HG02571 (cell line): ENCODE measurements around the gene KIAA1217.

Source experiments
- ATAC-seq: cut with Tn5 transposase; IDR thresholded peaks from one replicate; pipeline ENCODE4 v1.9.1; 2021; ENCODE audit warnings: mild to moderate bottlenecking, moderate library complexity; ENCODE audit not compliant: unreplicated experiment

Gene KIAA1217

DNA sequence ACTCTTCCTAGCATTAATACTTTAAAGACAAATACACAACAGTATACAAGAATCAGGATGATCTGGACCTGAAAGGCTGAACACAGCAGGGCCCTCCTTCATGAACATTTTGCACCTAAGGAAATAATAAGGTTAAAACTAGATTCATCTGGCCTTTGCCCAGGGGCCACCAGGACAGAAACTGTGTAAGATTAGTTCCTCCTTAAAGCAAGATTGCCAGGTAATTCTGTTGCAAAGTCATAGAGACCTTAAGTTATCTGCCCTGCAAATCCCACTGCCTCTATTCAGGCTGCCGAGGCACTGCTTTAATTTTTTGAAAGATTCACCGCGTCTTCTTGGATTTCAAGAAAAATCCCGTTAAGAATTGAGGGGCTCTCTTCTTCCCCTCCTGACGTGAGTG is 1.6 kb upstream of the KIAA1217 start:
- ATAC-seq, result no peak

DNA sequence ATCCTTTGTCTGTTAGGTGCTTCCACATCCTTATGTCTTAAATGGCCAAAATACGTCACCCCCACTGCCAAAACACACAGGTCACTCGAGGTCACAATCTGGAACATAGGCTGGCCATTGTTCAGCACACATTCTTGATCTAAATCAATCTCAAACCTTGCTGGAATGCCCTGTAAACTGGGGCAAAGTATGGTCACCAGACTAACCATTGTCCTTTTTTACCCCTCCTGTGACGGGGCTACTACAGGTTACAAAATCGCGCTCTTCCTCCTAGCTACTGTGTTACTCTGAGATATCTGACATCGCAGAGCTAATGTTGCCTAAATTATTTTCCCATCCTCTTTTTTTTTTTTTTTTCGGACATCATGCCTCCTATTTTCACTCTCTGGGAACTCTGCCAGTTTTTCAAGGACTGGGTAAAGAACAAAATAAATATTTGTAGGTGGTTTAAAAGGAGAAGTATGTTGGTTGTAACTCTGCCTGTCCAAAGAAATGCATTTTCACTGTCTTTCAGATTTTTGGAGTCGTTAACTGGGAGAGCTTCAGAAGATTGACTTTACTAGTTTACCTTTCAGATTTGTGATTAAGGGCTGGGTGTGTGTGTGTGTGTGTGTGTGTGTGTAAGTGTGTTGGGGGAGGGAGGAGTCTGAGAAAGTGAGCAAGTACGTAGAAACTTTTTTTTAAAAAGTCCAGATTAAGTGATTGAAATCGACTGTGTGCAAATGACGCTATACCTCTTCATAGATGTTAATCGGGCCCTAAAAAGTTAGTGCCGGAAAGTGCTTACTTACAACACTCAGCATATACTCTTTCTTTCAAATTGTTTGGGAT is 942 bp upstream of the KIAA1217 start:
- no peak for ATAC-seq

DNA sequence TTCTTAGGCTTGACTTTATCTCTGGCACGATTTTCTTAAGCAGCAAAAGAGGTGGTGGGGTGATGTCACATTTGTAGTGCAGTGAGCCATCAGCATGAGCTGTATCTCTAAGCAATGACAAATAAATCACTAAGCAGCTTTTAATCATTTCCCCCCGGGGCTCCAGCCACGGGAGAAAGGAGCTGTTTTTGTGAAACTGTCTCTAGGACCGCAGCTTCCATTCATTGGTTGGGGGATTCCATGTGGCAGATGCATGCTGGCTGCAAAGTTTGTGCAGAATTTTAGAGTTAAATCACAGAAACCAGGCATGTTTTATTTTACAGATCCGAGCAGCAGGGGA is 464 bp downstream of the KIAA1217 start:
- ATAC-seq, result peak; percentile 28

DNA sequence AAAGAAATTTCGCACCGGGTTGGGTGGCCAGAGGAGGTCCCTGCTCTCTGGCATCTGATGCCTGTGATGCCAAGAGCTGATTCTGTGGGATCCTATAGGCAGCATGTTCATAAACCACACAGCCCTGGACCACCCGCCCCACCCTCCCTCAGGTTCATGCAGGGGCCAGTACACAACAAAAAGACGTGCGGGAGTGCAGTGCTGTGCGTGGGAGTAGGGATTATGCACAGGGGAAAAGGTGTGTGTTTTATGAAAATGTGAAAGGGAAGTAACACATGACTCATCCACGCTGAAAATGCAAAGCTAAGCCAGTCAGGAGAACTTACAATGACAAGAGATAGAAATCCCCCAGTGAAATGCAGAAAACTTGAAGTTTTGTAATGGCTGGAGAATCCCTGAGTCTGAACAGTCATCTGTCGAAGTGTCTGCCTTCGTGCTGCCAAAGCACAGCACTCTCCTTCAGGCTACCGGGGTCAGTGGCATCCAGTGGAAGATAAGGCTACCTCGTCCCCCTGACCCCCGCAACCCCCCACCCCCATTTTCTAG is 1.1 kb downstream of the KIAA1217 start:
- peak; percentile 64 for ATAC-seq

DNA sequence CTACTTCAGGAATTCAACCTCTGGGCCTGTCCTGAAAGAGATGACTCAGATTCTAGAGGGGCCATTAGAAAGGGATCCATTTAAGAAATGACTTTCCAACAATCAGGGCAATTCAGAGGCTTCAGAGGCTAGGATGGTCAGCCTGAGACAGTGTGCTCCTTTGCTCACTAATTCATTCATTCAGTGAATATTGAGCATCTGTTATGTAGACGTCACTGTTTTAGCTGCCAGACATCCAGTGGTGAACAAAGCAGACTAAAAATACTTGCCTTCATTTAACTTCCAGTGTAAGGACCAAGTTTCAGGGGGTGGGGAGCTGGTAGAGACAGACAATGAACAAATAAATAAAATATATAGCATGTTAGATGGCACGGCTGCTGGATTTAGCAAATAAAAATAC is 1.6 kb downstream of the KIAA1217 start:
- peak; percentile 5 for ATAC-seq

DNA sequence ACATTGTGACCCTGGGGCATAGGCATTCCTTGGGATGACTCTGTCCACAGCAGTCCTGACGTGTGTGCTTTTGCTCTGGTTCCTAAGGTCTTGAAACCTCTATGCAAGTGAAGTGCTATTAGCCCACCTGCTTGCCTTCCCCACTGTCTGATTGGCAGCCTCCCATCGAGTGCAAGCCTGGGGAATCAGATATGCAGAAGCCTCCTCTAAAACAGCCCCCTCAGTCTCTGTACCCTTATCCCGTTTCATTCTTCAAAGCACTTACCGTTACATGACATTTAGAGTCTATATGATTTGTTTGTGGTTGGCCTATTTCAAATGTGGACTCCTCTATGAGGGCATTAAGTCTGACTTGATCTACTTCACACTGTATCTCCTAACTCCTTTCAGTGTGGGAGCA is 4.3 kb downstream of the KIAA1217 start:
- no peak for ATAC-seq

DNA sequence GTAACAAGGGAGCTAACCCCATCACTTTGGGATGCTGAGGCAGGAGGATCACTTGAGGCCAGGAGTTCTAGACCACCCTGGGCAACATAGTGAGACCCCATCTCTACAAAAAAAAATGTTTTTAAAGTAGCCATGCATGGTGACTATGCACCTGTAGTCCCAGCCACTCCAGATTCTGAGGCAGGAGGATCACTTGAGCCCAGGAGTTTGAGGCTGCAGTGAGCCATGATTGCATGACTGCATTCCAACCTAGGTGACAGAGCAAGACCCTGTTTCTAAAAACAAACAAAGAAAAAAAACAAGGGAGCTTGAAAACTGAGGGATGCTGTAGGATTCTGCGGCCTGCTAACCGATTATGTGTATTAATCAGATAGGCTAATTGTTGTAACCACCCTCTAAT is 4.9 kb downstream of the KIAA1217 start:
- ATAC-seq, result no peak

DNA sequence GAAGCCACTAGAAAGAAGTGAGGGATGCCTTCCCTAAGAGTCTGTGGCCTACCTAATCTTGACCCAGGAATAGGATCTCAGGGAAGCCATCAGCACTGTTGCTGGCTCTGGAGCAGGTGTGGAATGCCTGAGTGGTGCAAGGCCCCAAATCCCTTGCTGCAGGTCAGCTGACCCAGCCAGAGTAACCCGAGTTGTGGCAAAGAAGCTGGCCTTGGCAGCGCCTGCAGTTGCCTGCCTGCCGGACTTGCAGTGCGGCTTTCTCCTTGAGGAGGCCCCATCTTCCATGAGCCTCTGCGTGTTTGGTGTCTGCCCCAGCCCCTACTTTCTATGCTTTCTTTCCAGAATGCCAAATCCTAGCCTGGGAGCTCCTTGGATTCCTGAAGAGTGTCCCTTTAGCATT is 5.8 kb downstream of the KIAA1217 start:
- no peak for ATAC-seq

DNA sequence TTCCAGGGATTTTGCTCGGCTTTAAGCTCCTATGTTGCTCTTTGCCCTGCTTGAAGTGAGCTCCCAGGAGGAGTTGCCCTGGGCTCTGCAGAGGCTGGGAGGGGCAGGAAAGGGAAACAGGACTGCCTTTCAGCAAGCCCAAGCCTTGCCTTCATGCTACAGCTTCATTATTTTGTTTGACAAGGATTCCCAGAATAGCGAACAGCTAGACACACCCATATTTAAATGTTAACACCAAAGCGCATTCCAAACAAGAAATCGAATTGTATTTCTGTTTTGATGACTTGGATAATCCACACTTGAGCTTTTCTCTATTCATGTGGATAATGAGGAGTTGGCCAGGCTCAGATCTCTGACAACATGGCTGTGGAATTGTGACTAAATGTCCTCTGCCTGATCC is 6.3 kb downstream of the KIAA1217 start:
- ATAC-seq, result no peak

DNA sequence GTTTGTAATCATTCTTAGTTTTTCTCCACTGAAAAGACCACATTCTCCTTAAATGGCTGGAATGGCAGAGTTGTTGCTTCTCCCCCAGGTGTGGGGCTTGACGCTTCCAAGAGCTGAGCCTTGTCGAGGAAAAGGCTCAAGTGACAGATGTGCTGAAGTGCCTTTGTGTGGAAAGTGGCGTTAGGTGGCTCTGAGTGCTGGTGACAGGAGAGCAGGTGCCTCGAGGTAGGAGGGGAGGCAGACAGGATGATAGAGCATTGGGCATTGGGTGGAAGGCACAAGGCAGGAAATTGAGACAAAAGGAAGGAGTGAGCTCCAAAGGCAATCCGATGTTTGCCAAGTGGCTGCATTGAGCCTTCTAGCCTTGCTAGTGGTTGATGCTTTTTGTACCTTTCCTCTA is 6.7 kb downstream of the KIAA1217 start:
- no peak for ATAC-seq

DNA sequence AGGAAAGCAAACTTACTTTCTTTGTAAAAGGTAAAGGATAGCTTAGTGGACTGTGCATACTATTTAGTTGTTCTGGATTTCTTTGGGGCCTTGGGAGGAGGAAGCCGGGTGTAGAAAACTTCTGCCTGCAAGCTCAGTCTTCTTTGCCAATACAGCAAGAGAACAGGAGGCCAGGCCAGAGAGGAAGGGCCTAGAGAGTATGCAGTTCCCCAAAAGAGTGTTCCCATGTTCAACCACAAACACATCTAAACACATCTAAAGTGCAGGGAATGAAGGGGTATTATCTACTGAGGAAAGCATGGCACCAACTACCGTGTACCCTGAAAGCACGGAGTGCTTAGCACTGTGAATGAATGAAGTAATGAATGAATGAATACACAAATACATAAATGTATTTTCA is 11.0 kb downstream of the KIAA1217 start:
- no peak for ATAC-seq

DNA sequence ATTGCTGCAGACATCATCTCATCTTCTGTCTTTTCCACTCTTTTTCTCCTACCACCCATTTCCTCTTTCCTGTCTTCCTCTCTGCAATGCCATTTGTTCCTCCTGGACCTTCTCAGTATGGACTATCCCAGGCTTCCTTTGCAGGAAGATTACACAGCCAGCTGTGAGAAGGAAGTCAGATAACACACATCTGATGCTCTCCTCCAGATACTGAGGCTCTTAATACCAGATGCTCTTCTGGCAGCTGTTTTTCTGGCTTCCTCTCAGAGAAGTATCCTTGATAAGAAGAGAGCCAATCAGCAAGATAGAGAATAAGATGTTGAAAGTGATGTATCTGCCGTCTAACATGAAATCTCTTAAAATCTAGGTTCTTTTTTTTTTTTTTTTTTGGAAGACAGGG is 14.4 kb downstream of the KIAA1217 start:
- ATAC-seq, result no peak

DNA sequence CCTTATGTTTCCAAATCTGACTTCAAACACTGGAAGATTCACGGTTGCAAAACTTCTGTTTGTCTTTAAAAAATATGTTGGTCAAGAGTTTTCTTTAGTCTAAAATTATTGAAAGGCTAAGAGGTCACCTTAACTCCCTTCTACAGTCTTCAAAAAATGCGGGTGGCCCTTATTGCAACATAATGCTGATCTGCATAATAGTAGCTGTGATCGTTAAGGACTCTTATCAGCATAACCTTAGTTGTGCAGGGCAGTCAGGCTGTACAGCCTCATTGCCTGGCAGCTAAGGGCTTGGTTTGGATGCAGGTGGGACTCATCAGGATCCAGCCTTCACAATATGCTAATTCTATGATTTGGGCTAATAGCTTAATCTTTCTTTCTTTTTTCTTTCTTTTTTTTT is 15.0 kb downstream of the KIAA1217 start:
- ATAC-seq, result no peak

DNA sequence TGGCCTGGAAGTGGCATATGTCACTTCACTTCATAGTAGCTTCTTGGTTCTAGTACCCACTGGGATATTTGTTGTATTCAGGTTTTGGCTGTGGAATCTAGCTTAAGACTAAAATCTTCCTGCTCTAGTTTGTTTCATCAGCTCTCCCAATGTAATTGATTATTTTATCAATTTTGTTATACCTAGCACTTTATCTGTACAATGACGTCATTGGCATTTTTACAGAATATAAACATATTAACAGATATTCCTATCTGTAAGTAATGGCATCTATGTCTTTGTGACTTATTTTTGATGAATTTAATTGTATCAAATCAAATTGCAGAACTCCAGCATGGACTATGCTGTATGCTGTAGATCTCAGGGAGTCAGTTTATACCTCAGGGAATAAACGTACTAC is 19.7 kb downstream of the KIAA1217 start:
- ATAC-seq, result no peak

DNA sequence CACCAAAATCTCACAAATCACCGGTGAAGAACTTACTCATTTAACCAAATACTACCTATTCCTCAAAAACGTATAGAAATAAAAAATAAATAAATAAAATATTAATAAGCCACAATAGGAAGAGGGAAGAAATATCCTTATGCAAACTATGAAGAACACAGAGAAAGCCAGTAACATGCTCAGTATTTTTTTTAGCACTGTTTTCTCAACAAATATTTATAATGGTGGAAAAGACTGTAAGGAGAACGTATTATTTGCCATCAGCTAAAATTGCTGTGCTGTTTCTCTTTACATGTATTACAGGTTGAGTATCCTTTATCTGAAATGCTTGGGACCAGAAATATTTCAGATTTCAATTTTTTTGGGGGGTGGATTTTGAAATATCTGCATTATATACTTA is 21.0 kb downstream of the KIAA1217 start:
- ATAC-seq, result no peak

DNA sequence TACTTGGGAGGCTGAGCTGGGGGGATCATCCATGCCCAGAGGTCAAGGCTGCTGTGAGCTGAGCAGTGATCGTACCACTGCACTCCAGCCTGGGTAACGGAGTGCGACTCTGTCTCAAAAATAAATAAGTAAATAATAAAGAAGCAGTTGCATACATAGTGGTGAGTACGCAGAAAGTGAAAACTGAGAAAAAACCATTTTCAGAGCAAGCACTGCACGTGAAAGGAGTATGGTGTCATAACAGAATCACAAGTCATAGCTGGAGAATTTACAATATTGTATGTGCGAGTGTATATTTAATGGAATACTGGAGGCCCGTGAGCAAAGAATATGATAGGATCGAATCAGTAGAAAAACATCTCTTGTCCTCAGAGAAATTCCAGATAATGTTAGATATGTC is 22.3 kb downstream of the KIAA1217 start:
- ATAC-seq, result no peak

DNA sequence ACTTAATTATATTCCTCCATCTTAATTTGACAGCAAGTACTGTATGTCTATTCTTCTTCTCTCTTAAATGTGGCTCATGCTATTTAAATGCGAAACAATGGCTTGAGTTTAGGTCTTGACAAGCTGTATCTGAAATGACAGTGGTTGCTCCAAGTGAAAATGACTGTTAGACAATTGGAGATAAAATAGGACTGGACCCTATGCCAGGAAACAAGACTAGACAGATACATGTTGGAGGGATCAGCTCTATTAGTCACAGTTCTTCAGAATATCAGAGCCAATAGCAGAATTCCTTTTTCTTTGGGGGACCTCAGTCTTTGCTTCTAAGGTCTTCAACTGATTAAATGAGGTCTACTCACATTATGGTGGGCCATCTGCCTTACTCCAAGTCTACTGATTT is 25.8 kb downstream of the KIAA1217 start:
- ATAC-seq, result no peak

DNA sequence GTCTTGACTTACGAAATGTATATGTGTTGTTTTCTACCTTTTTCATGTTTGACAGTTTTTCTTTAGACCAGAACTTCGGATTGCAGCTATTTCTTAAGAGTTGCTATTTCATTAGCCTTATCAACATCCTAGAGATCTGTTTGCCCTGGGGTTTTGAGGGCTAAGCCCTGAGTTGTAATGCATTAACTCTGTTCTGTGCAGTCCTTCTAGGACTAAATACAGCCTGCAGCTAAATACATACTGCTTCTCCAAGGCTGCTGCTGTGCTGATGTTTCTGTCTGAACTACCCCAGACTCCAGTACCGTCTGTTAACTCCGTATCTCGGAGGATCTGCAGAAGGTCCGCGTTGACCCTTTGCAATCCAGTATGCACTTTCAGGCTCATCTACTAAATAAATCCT is 26.5 kb downstream of the KIAA1217 start:
- no peak for ATAC-seq

DNA sequence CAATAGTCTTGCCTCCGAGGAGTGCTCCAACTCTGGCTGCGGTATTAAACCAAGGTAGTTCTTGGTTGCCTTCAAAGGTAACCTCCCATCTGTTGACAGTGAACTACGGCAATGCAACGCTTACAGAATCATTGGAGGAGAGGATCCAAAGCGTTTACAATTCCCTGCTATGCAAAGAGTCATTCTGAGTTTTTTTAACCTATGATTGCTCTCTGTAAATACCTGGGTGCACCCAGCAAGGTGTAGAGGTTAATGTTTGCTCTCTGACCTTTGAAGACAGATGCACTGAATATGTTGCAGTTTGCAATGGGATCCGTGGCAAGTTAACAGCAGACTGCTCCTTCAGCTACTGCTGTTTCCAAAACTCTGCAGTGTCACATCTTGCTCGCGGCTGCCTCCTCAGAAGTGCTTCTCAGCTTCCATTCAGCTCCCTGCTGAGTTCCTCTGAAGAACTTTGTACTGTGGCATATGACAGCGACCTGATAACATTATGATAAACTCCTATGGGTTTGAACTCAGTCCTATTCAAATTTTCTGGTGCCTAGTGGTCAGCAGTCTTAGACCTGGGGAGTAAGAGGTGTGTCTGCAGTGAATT is 29.0 kb downstream of the KIAA1217 start:
- ATAC-seq, result no peak

DNA sequence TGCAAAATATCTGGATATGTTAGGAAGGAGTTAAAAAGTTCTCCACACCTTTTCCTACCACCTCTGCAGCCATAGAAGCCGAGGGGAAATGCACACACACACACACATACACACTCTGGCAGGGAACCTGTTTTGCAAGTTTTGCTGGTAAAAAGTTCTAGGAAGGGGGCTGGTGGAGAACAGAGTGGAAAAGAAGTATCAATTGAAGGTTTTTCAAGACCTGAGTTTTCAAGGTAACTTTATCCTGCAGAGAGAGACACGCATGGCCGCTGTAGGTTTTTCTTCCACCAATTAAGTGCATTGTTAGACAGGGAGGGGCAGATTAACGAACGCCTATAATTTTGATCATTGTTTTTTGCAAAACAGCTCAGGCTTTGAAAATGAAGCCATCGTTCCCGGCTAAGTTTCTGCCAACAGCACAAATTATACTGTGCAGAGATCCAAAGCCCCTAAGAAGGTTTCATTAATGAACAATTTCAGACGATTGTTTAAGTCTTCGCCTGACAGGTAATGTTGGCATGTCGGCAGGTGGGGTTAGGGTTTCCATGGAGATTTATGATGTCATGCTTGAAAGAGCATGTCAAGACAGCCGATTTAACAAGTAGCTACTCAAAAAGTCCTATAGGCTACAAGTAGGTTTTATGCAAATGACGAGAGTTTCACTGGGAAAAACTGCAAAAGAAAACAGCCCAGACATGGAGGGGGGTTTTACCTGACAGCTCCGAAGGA is 29.7 kb downstream of the KIAA1217 start:
- ATAC-seq, result no peak

DNA sequence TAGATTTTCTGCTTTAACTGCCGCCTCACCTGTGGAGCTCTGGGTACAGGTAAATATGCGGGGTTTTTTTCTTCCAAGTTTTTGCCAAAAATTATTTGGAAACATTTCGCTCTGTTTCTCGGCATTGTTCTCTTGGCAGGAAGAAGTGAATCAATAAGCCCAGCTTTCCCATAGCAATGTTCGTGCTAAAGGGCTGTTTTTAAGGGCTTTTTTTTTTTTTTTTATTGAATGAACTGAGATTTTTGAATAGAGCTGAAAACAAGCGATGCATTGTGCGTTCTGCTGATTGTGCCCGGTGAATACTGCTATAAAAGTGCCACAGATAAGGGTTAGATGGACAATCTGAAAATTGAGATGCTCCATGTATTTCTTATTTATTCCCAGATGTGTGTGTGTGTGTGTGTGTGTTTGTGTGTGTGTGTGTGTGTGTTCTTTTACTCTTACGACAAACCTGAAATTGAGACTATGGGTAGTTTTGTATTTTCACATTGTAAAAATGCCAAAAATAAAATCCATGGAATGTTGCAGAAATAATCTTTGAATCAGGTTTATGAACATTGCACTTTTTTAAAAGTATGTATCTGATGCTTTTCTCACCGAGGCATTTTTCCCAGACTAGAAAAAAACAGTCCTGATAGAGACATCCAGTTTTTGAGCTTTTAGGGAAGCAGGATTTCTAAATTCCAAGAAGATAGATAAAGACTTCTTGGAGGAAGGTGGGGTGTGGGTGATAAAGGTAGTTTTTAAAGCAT is 30.5 kb downstream of the KIAA1217 start:
- ATAC-seq, result no peak
